Suppressor macrophage (primary cell): ENCODE results near the gene TAF8.
"Not testable (repeated sequence)": the region's sequence is repeated elsewhere in the genome, so short reads cannot be mapped to it uniquely, and the experiment has no call there.

Source experiments
- DNase-seq, 4 experiments: peaks; one replicate each; pipeline ENCODE4 v3.0.0-alpha.2; 2020 to 2022

The TAF8 gene

DNA sequence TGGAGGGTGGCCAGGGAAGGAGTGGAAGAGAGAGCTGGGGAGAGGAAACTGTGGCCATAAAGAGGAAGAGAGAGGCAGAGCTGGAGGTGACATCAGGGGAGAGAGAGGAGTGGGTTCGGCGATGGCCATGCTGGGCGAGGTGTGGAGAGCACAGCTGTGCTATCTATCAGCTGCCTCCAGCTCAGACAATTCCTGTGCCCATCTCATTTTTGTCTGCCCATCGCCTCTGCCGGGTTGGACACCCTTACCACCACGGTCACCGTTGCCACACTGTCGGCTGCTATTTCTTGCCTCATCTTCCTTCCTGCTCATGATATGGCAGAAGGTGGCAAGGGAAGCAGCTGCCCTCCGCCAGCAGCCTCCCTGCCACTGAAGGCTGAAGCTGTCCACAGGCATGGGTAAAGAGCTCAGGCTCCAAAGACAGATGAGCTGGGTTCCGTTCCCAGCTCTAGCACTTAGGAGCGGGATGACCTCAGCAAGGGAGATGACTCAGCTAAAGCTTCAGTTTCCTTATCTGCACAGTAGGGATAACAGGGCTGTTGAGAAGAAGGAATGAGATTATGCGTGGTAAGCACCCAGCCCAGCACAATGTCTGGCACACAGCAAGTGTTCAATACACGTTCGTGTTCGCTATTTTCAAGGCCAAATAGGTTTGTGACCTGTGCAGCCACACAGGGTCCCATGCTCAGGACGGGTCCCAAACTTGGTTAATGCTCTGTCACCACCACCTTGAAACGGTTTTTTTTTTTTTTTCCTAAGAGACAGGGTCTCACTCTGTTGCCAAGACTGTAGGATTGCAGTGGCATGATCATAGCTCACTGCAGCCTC, 21.9 kb upstream of the TAF8 start:
- peak; percentile 82 to 90 (median 88) for DNase-seq

- DNase-seq, result no peak
Measured at GRCh38 chr6:42029062-42029685, 21.1 kb upstream of the TAF8 start.

GRCh38 chr6:42029881-42030280, 20.4 kb upstream of the TAF8 start:
- no peak for DNase-seq

DNA sequence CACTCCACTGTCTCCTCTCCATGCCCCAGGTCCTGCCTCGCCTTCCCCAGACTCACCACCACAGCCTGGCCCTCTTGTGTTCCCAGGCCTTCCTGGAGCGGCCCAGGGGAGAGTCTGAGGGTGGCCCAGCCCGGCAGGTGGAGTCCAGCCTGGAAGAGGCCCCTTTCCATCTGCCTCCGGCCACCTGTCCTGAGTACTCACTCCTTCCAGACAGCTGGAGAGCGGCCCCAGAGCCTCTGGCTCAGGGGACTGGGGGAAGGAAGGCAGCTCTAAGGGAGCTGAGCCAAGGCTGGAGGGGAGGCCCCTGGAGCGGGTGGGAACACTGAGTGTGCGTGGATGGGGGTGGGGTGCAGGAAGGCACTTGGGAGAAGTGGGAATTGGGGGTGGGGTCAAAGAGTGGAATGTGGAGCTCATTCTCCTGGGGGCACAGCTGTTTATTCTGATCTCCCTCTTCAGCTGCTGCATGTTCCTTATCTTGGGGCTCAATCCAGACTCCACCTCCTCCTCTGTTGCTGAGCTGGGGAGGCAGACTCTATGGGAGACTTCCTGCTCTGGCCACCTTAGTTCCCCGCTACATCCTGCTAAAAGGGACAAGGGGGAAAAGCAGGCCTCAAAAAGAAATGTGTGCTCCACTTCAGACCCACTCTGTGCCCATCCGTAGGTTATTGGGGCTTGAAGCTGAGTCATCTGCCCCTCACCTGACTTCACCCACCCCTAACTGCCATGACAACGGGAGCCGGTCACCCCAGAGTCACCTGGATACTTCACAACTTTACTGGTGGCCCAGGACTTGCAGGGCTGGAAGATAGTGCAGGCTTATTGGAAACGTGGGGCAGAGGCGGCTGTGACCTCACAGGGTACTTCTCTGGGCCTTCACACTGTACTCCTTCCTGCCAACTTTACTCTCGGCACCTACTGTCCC, 19.5 kb upstream of the TAF8 start:
- DNase-seq, result peak in 3 of 4 experiments; percentile 52 to 59 (median 57)

GRCh38 chr6:42032366-42032765, 18.0 kb upstream of the TAF8 start:
- peak in 2 of 4 experiments; percentile 50 to 51 for DNase-seq

GRCh38 chr6:42037669-42038068, 12.7 kb upstream of the TAF8 start:
- DNase-seq, result not testable (repeated sequence)

DNA sequence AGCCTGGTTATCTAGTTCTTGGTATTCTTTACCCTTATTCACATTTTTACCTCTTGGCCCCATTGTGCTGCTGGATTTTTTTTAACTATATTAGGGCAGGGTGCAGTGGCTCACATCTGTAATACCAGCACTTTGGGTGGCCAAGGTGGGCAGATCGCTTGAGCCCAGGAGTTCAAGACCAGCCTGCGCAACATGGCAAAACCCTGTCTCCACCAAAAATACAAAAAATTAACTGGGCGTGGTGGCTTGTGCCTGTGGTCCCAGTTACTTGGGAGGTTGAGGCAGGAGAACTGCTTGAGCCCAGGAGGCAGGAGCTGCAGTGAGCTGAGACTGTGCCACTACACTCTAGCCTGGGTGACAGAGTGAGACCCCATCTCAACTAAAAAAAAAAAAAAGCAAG, 12.2 kb upstream of the TAF8 start:
- no peak for DNase-seq

DNA sequence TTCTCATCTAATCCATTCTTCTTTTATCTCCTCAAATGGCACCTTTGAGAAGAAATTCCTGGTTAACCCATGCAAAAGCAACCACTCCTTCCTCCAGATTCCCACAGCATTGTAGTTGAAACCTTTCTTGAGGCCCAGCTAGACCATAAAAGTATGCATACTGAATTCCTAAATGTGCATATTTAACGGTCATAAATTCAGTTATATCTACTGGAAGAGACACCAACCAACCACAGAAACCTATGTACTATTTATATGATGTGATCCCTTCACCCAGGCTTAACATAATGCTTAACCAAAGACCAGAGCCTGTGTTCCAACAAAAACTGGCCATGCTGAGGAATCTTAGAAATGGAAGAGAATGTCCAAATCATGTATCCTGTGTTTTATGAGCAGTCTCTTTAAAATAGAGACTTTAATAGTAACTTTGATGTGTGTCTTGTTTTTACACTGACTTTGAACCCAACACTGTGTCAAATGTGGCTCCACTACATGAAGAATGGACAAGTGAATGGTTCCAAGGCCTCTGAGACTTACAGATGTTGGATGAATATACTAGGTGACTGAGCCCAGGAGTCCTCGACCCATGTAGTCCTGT, 11.4 kb upstream of the TAF8 start:
- DNase-seq, result no peak

- no peak for DNase-seq
Measured at GRCh38 chr6:42040856-42041480, 9.4 kb upstream of the TAF8 start.

DNA sequence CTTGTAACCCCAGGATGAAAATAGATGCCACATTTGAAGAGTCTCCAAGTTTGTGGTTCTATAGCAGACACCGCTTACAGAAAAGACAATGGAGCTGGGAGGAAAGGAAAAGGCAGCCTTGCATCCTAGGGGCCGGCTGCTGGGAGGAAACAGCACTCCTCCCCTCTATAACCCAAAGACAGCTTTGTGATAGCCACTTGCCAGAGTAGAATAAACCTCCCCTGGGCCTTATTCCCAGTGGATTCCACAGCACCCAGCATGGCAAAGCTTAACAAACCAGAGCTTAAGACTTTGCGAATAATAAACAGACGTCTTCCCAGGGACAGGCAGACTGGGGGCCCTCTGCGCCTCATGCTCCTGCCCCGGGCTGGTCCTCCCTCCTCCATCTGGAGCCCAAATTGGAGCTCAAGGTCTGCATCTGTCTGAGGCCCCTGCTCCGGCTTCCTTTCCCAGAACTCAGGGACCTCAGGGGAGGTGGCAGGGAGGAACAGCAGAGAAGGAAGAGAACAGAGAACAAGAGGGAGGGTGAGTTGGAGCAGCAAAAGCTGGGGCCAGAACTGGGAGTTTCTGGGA, 8.8 kb upstream of the TAF8 start:
- DNase-seq, result no peak

DNA sequence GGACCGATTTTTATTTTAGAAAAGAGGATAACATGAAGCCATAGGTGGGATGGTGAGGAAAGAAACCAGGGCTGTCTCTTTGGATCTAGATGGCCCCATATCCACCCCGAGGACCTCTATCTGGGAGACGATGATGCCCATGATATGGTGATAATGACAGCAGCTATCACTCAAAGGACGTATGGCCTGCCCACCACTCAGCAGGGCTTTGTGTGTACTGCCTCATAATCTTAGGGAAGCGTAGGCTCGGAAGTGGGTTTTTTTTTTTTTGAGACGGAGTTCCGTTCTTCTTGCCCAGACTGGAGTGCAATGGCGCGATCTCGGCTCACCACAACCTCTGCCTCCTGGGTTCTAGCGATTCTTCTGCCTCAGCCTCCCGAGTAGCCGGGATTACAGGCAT, 8.2 kb upstream of the TAF8 start:
- DNase-seq, result peak; percentile 37 to 49 (median 44)

DNA sequence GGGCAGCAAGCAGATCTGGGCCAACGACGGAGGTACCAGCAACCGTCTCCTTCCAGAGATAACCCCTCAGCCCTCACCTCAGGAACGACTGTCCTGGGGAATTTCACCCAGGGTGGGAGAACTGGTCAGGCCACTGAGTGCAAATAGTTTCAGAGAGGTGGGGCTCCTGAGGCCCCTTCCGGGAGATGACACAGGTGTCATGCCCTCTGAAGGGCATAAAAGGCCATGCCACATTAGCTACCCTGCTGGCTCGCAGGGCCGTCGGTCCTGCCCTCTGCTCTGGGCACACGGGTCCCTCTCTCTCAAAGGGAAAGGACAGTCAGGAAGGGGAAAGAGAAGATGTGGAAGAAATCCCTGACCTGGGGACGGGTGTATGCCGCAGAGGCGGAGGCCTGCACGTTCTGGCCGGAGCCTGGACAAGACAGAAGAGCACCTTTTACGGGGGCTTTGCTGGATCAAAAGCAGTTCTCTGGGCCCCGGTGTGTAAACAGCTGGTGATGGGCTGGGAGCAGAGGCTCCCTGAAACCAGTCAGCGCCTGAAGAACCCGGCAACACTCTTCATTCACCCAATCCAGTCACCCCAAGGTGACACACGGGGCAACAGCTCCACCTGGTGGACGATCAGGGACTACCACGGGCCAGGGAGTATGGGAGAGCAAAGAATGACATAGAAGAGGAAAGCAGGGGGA, 6.4 kb upstream of the TAF8 start:
- peak; percentile 88 to 95 (median 93) for DNase-seq

- DNase-seq, result peak; percentile 73 to 79 (median 76)
Measured at GRCh38 chr6:42045538-42046460, 4.5 kb upstream of the TAF8 start.

DNA sequence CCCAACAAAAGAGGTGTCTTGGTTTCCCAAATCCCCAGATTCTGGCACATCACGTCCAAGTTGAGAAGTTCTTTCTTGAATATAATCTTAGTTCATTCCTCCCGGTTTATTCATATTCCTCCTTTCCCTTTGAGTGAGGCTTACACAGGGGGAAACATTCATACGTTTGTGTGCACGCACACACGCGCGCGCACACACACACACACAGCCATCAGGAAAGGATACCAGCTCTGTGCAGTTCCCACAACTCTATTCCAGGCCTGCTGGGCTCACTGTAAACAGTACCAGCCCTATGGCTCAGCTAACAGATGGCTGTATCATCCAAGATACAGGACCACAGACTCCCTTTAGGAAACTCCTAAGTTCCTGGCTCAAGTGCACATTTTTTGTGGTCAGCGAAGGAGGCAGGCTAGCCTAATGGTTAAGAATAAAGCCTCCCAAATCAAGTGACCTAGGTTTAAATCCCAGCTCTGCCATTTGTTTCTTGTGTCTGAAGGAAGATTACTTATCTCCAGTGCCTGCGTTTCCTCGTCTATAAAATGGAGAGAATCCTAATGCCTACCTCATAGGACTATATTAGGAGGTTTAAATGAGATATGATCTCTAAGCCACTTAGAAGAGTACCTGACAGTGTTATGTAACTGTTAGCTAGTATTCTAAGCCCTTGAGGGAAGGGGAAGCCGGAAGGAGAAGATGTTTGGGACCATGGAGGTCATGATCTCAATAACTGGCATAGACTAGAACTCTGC, 3.7 kb upstream of the TAF8 start:
- DNase-seq, result no peak

DNA sequence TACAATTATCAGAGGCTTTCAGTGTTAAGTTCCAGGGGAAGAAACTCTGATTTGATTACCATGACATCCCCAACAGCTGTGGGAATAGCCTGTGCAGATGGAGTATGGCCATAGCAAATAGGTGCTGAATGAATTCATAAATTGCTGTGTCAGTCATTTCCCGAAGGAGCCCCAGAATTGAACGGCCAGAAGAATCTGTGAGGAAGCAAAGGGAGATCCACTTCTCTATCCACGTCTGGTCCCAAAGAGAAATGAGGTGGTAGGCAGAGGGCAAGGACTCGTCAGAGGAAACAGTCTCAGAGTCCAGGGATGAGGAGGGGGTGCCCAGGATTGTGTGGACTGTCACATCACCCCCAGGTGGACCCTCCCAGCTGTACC, 3.1 kb upstream of the TAF8 start:
- no peak for DNase-seq

GRCh38 chr6:42047790-42048405, 2.4 kb upstream of the TAF8 start:
- DNase-seq, result no peak

DNA sequence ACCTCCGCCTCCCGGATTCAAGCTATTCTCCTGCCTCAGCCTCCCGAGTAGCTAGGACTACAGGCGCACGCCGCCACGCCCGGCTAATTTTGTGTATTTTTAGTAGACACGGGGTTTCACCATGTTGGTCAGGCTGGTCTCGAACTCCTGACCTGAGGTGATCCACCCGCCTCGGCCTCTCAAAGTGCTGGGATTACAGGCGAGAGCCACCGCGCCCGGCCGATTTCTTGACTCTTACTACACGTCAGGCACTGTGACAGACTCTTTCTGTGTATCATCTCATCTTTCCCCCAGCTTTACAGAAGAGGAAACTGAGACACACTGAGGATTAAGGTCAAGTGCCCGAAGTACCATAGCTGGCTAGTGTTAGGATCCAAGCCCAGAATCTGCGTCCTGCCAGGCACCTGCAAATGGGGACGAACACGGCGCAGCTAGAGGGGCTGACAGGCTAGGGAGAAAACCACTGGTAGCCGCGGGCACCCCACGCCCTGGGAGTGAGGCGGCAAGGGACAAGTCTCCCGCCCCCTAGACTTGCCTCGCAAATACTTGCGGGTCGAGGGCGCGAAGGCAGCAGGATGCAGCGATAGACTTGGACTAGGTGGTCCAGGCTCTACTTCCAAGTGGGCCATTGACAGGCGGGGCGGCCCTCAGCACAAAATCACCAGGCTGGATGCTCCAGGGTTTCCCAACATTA, 1.1 kb upstream of the TAF8 start:
- DNase-seq, result no peak

DNA sequence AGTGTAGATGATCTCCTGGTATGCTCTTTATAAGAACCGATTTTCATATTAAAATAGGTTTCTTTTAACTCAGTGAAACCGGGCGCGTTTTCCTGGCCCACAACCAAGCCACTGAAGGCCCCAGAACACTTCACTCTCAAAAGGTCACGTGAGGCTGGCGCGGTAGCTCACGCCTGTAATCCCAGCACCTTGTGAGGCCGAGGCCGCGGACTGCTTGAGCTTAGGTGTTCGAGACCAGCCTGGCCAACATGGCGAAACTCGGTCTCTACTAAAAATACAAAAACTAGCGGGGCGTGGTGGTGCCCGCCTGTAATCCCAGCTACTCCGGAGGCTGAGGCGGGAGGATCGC, 402 bp upstream of the TAF8 start:
- DNase-seq, result no peak
